Glomerular endothelial cell (primary cell): ENCODE results near the gene ANKRD35. TPM values are rescaled to one million over a fixed set of nuclear protein-coding genes. Genes with fewer than 3 reads are reported as not detected.
"Not testable (repeated sequence)": the region's sequence is repeated elsewhere in the genome, so short reads cannot be mapped to it uniquely, and the experiment has no call there.

Source experiments
- DNase-seq: peaks from one replicate; pipeline ENCODE4 v3.0.0-alpha.2; 2011; ENCODE audit warnings: low read depth, low spot score; ENCODE audit errors: extremely low read depth
- total RNA-seq: library from RNA; depleted of rRNA; stranded (reverse); fragments of >200 nt; gene quantifications from 2 replicates; pipeline ENCODE4 v1.2.3, GENCODE V29; 2015

ANKRD35 gene
- total RNA-seq, 1 donor from 2014 or later, result 0.93 TPM

DNA sequence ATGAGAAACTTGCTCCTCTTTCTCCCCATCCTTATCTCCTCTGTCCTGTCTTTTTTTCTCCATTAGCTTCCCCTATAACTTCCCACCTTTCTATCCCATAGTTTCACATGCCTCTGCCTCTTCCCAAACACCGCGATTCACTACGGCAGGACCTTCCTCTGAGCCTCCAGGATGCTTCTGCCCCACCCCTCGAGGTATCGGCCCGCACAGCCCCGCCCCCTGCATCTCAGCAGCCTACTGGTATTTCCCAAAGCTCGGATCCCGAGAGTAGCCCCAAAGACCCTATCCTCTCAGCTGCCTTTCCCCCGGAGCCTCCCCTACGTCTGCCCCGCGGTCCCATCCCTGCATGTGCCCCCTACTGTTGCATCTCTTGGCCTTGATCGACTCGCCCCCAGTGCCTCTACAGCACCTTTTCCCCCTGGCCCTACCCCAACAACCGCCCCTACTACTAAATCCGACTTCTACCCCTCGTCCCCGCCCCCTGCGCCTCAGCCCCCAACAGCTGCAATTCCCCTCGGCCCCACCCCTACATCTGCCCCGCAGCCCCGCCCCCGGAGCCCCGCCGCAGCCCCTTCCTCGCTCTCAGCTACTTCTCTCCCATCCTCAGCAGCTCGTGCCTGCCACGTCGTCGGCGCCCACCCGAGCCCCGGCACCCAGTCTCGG, 27.3 kb downstream of the ANKRD35 start:
- DNase-seq, result no peak

DNA sequence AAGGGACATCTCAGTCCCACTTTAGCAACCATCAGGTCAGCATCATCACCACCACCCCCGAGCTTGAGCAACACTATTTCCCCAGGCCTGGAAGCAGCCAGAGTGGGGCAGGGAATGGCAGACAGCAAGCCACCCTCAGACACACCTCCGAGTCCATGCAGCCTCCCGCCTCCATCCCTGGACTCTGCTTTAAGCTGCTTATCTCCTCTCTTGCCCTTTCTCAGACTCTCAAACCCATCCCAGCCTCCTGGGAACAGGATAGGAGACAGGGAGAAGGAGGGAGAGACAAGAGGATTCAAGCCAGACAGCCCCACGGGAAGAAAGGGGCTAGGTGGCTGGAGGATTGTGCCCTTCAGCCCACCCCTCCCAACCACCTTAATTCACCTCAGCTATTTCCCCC, 28.5 kb downstream of the ANKRD35 start:
- DNase-seq, result no peak

DNA sequence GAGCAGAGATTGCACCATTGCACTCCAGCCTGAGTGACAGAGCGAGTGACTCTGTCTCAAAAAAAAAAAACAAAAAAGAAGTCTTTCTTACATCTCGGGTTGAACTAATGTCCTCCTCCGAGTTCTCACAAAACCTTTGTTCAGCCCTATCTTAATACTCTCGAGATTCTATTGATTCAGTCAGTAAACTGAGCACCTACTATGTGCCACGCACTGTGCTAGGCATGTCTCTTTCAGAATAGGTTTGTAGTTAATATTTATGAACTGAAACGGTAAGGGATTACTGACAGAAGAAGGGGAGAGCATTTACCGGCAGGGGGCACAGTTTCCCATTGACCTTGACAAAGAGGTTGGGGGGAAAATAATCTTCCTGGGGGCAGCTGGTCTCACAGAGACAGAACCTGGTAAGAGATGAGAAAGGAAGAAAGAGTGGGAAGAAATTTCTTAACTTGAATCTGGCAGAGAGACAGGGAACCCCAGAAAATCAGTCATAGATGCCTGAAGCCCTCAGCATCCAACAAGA, 30.2 kb downstream of the ANKRD35 start:
- DNase-seq, result no peak

DNA sequence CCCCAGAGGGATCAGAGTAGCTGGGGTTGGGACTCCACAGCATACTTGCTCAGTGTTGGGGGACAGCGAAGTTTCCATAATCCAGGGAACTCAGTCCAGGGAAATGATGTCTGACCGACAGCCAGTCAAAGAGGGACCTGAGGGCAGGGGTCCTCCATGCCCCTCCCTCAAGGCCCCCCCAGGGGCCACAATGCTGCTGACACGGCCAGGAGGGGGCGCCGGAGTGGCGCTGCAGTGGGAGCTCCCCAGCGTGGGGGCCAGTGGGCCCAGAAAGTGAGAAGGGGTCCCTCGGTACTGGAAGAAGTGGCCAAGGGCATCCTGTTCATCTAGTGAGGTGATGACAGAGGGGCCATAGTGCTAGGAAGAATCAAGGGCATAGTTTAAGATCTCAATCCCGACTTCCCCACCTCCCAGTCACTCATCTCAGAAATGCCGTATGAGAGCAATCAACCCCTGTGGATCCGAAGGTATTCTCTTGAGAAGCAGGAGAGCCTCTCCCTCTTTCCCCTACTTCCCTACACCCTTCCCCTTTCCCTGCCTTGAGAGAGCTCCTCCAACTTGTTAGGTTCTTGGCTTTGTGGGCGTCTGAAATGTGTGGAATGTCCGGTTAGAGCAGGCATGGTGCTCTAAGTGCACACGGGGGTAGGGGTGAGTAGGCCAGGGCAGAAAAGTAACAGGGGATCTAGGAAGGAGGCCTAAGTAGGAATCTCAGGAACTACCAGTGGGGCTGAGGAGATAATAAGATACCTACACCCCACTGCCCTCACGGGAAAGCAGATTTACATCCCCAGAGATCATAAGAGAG, 36.1 kb downstream of the ANKRD35 start:
- DNase-seq, result no peak

DNA sequence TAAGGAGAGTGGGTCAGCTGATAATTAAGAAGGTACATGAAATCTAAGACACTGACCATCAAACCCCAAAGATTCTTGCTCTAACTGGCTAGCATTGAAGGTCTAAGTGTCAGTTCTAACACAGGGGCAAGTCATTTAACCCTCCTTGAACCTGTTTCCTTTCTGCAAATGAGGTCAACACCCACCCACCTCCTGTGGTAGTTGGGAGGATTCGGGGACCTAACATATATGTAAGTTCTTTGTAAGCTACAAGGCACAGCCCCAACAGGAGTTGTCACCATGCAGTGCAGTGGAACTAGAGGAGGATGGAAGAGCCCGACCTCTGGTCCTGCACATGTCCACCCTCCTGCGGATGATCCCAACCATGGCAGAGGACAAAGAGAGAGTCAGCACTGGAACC, 37.8 kb downstream of the ANKRD35 start:
- no peak for DNase-seq

DNA sequence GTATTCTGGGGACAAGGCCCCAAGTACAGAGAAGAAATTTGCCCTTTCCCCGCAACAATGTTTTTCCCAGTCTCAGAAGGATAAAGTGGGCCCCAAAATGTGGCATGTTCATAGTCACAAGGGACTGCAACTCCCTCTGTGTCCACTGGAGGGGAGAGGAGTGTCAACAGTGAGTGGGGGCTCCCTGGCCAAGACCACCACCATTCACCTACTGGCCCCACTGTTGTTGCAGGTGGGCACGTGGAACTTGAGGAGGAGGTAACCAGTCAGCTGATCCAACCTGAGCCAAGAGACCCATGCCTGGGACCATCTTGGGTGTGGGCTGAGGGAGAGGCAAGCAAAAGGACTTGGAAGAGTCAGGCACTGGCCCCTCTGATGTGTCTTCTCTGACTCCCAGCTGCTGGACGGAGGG, 39.5 kb downstream of the ANKRD35 start:
- no peak for DNase-seq

DNA sequence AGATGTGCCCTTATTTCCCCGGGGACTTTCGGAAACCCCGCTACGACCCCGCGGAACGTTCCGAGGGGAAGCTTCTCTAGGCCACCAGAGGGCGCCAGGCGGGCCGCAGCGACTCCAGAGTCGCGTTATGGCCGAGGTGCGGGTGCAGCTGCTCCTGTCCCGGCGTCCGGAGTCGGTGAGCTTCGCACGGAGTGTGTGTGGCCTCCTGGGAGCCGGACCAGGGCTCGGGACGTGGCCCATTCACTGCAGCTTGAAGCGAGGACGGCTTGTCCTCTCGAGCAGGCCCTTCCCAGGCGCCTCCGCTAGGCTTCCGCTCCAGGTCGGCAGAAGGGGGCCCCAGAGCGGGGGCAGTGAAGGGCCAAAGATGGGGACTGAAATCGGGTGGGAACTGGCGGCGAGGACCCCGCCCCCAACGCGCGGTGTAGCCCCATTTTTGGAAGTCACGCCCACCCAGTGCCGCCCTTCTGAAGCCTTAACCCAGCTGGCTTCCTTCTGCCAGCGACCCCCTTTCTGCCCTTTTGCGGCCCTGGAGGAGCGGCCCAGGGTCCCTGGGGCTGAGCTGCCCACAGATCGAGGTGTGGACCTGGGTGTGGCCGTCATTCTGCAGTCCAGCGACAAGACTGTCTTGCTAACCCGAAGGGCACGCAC, 40.0 kb downstream of the ANKRD35 start, which contains the start of gene NUDT17:
Gene NUDT17 (plus strand): TSS at position 117 of the 648 bp plus-strand sequence. CDS start 11 bp downstream, at position 128.
- DNase-seq, result no peak

DNA sequence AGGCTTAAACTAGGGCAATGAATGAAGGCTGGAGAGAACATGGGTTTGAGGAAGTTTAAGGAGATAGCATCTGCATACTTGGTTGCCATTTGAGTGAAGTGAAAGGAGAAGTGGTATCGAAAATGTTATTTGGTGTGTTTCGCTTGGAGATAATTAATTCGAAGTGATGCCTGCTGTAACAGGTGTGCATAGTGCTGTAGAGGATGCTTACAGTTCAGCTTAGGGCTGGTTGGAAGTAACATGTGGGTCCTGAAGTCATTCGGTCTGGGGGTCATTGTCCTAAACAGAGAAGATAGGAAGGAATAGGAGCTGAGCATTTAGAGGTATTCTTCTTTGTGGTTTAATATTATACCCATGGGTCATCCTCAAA, 40.5 kb downstream of the ANKRD35 start:
- DNase-seq, result no peak

DNA sequence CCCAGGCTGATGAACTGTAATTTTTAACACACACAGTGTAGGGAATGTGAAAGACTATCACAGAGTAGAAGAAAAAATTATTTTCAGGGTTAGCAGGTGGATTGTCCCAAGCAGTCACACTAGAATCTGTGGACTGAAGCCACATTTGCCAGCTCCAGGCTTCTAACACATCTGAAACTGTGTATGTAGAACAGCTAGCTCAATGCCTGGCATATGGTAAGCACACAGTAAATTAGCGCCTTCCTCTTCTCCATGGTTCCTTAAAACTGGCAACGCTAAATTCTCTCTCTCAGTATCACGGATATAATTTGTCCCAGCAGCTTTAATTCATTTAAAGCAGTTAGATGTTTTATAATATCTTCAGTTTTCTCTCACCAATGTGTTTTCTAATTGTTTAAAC, 42.6 kb downstream of the ANKRD35 start:
- no peak for DNase-seq

DNA sequence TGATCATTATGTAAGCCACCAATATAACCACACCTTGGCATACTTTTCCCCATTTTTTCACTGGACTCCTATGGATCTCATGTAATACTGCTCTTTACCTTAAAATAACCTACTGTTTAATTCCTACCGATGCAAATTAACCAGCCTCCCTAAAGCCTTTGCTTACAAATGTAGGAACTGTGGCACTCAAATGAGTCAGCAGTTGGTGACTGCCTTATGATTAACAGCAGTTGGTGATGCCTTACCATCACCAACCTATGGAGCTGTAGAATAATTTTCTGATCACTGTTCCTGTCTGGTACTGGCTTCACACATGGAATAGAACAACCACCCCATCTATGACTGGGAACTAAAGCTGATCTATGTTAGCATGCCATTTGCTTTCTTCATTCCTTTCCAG, 48.0 kb downstream of the ANKRD35 start:
- DNase-seq, result no peak

DNA sequence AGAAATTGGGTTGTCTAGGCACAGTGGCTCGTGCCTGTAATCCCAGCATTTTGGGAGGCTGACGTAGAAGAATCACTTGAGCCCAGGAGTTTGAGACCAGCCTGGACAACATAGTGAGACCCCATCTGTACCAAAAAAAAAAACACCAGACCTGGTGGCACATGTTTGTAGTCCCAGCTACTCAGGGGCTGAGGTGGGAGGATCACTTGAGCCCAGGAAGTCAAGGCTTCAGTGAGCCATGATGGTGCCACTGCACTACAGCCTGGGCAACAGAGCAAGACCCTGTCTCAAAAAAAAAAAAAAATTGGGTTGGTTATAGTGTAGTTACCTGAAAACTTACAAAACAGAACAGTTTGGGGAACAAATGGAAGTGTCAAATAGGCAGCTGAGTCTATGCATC, 54.9 kb downstream of the ANKRD35 start:
- not testable (repeated sequence) for DNase-seq

DNA sequence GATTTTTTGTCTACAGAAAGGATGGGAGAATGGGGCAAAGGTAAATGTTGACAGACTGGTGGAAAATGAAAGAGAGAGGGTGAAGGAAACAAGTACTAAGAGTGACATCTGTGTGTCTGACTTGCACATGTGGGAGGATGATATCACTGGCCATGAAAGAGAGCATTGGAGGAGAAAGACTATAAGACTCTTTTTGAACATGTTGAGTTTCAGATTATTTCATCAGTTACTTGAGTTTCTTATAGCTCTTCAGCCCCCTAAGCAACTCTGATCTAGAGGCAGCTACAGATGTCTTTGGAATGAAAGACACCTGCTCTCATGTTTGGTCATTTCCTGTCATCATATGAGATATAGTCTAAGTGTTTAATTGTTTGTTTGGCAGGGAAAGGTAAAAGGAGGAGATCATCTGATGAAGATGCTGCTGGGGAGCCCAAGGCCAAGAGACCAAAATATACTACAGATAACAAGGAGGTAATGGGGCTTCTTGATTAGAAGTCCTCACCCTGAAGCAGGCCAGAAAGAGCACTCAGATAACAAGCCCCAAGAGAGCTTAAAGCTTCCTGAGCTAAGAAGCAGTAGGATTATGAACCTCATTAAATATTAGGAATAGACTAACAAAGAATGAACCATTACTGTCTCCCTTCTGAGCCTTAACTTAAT, 57.2 kb downstream of the ANKRD35 start:
- DNase-seq, result no peak

DNA sequence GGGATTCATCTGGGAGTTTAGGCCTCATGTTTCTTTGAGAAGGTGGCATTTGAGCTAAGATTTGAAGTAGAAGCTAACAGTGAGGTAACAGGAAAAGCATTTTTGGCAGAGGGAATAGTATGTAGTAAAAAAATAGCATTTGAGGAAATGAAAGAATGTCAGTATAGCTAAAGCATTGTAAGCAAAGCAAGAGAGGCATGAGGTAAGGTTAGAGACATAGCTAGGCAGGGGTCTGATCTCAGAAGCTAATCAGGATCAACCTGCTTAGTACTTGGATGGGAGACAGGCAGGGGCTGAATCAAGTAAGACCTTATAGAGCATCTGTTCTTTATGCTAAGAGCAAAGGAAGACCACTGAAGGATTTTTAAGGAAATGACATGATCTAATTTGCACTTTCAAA, 57.7 kb downstream of the ANKRD35 start:
- DNase-seq, result no peak

DNA sequence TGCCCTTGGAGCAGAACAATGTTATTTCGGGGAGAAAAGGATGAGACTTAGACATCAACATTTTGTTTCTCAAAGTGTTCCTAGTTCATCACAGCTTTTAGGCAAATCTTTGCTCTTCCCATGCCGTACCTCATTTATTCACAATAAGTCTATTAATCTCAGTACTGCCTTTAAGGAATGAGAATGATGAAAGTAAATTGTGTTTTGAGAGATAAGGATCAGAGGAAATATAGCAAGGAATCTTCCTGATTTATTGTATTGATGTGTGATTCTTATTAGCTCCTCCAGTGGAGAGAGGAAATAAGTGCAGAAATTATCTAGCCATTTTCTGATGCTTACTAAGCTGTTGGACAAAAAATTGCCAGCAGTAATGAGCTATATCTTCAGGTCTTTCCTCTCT, 59.6 kb downstream of the ANKRD35 start:
- no peak for DNase-seq

DNA sequence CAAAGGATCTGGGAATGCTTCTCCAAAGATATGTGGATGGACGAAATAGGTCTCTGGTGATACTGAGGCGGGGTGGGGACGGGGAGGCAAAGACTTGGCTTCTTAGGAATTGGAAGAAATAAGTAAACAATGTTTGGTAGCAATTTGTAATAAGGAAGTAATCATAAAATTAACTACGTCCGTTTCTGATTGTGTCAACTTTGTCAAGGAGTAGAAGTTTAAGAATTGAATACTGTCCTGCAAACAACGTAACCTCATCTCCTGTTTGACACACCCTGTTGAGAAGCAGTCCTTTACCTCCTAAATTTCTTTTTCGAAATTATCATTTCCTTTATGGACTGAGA, 61.2 kb downstream of the ANKRD35 start:
- no peak for DNase-seq

DNA sequence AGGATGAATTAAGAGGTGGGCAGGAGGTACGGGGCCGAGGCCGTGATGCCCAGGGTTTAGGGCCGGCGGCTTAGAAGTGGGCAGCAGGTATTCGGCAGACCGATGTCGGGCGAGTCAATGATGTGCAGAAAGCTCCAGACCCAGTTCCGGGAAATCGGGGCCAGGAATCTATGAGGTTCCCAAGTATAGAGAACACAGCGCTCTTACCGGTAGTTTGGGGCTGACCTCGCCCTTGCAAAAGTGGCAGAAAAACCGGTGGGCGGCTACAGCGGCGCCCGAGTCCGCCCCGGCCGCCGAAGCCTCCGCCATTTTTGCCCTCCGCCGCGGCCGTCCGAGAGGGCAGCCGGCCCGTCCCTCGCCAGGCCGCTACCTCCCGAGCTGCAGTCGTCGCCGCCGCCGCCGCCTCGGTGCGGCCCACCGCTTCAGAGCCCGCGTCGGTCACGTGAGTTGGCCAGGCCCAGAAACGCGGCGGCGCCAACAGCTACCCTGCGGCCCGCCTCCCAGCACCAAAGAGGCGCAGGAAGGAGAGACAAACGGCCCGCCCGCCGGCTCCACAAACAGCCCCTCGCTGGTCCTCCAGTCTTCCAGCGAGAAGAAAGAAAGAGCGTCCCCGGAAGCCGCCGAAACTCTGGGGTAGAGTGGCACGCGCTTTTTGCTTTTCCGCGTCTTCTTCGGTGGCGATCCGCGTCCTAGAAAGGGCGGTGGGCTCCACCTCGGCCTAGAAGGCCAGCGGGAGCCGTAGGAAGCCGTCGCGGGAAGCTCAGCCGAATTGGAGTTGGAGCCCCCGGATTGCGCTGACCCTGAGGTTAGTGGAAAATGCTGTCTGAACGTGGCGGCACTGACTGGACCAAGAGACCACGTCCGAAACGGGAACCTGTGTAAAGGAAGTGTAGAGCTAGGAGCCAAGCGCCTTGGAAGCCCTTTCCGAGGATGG, 61.8 kb downstream of the ANKRD35 start, which contains the start of the genes POLR3C and RNF115:
Gene POLR3C (plus strand): TSS at position 636 of the 934 bp plus-strand sequence. CDS start 1,577 bp downstream, outside the sequence.
Gene RNF115 (minus strand): TSS at position 531 of the 934 bp plus-strand sequence. CDS start 222 bp downstream, at position 309.
- no peak for DNase-seq

DNA sequence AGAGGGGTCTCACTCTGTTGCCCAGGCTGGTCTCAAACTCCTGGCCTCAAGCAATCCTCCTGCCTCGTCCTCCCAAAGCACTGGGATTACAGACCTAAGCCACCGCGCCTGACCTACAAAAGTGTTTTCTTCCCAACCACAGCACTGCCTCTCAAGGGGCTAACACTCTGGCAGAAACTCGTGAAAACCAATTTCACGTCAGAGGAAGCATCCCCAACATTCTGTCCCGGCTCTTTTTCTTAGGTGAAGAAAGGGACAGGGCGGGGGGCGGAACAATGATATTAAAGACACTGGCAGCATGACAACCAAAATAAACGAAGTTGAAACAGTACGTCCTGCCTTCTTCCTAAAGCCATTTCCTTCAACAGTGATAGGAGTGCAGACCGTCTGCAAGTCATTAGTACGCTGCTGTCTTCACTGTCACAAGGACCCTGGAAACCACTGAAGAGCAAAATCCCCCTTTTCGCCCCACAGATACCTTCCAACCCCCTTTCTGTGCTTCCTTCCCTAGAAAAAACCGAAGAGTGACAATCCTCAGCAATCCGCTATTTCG, 62.8 kb downstream of the ANKRD35 start:
- DNase-seq, result not testable (repeated sequence)

DNA sequence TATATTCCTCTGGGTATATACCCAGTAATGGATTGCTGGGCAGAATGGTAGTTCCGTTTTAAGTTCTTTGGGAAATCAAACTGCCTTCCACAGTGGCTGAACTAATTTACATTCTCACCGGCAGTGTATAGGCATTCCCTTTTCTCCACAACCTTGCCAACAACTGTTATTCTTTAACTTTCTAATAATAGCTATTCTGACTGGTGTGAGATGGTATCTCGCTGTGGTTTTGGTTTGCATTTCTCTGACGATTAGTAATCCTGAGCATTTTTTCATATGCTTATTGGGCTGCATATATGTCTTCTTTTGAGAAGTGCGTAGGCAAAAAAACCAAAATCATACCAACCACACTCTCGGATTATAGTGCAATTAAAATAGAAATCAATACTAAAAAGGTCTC, 67.6 kb downstream of the ANKRD35 start:
- not testable (repeated sequence) for DNase-seq
